Measurements from ENCODE around the gene TACC3.

DNA sequence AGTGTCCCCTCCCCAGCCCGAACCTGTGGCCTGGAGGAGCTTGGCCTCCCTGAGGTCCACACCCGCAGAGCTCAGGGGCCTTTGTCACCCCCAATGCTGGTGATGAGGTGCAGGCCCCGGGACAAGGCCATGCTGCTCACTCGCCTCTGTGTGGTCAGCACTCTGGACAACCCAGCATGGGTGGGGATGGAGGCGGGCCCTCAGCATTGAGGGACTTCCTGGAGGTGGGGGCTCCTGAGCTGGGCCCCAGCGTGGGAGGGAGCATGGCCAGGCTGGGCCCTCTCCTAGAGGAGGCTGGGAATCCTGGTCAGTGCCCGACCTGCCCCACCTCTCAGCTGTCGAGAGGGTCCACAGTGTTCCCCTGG lies 30.6 kb downstream of the TACC3 start:
- TF ChIP-seq EZH2 (IDR thresholded peaks at IDR 0.05; ENCODE audit: insufficient read depth, low read length): no peak
- no peak for TF ChIP-seq CTCF (IDR thresholded peaks at IDR 0.05; ENCODE audit: insufficient read depth, low read depth, low read length)

Data from astrocyte (in vitro differentiated cells and primary cell).